ENCODE data around the gene PLEKHH2. TPM values are rescaled to one million over a fixed set of nuclear protein-coding genes. Genes with fewer than 3 reads are reported as not detected.
A peak's percentile ranks its signal among the peaks of the same experiment; 100 is the strongest.

The PLEKHH2 gene
- total RNA-seq, 1 donor = 7.3 TPM

DNA sequence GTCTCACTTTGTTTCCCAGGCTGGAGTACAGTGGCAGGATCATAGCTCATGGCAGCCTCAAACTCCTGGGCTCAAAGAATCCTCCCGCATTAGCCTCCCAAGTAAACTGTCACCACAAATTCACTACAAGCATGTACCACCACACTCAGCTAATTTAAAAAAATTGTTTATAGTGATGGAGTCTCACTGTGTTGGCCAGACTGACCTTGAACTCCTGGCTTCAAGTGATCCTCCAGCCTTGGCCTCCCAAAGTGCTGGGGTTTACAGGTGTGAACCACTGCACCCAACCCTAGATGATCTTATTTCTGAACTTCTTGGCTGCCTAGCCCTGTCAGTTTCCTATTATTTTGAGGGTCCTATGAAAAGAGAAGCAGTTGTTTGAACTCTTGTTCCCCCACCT lies 151.6 kb downstream of the PLEKHH2 start:
- TF ChIP-seq, protein P1, sequence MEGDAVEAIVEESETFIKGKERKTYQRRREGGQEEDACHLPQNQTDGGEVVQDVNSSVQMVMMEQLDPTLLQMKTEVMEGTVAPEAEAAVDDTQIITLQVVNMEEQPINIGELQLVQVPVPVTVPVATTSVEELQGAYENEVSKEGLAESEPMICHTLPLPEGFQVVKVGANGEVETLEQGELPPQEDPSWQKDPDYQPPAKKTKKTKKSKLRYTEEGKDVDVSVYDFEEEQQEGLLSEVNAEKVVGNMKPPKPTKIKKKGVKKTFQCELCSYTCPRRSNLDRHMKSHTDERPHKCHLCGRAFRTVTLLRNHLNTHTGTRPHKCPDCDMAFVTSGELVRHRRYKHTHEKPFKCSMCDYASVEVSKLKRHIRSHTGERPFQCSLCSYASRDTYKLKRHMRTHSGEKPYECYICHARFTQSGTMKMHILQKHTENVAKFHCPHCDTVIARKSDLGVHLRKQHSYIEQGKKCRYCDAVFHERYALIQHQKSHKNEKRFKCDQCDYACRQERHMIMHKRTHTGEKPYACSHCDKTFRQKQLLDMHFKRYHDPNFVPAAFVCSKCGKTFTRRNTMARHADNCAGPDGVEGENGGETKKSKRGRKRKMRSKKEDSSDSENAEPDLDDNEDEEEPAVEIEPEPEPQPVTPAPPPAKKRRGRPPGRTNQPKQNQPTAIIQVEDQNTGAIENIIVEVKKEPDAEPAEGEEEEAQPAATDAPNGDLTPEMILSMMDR (IDR thresholded peaks at IDR 0.05; ENCODE audit: insufficient read depth, low read depth, low read length) = no peak
- DNase-seq (ENCODE audit: low read depth) = no peak
- no peak overlapping the region for H3K4me3 ChIP-seq (ENCODE audit: low read depth, low read length)

DNA sequence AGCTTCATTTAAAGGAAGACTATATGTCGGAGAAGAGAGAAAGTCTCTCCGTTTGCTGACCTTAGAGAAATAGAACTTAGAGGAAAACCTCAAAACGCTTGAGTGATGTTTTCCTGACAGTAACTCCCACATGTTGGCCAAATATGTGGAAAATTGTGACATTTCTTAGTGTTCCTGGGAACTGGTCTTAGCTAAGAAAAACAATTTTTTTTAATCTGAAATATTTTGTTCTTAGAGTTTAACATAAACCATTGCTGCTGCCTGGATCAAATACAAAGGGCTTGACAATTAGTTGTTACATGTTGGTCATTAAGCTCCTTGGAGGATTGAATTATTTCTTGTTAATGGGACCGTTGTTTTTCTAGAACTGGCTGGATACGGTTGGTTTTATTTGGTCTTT lies 153.1 kb downstream of the PLEKHH2 start:
- TF ChIP-seq, protein P1 (IDR thresholded peaks at IDR 0.05; ENCODE audit: insufficient read depth, low read depth, low read length) = no peak
- no peak overlapping the region for H3K4me3 ChIP-seq (ENCODE audit: low read depth, low read length)
- peak; percentile 75 for DNase-seq (ENCODE audit: low read depth)

DNA sequence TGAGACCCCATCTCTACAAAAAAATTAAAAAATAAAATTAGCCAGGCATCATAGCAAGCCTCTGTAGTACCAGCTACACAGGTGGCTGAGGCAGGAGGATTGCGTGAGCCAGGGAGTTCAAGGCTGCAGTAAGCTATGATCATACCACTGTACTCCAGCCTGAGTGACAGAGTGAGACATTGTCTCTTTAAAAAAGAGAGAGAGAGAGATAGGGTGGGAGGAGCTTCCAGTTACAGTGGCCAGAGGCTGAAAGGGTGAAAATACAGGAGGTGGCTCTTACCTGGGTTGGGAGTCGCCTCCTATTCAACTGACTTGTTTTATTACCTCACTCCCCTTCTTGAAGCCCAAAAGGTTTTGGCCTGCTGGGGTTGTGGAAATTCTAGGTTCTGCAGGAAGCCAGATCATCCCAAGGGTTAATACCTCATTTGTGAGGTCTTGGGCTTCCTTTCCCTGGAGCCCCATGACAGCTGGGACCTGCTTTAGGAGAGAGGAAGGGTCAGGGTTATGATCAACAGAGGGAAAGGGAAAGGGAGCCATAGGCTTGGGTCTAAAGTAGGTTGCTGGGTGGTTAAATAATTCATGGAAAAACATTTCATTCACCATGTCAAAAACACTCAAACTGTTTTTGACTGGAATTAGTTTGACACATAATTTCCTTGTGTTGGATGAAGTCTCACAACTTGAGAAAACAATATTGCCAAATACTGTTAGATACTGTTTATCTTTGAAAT lies 154.1 kb downstream of the PLEKHH2 start:
- DNase-seq (ENCODE audit: low read depth) = no peak
- TF ChIP-seq, protein P1 (IDR thresholded peaks at IDR 0.05; ENCODE audit: insufficient read depth, low read depth, low read length) = no peak
- H3K4me3 ChIP-seq (ENCODE audit: low read depth, low read length) = no peak overlapping the region

DNA sequence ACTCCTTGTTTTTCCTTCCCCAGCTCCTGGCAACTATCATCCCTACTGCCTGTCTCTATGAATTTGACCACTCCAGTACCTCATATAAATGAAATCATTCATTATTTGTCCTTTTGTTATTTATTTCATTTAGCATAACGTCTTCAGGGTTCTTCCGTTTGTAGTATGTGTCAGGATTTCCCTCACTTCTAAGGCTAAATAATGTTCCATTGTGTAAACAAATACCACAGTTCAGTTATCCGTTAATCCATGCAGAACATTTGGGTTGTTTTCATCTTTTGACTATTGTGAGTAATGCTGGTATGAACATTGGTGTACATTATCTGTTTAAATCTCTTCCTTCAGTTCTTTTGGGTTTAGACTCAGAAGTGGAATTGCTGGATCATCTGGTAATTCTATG lies 155.6 kb downstream of the PLEKHH2 start:
- DNase-seq (ENCODE audit: low read depth) = peak; percentile 7
- TF ChIP-seq, protein P1 (IDR thresholded peaks at IDR 0.05; ENCODE audit: insufficient read depth, low read depth, low read length) = no peak
- no peak overlapping the region for H3K4me3 ChIP-seq (ENCODE audit: low read depth, low read length)

DNA sequence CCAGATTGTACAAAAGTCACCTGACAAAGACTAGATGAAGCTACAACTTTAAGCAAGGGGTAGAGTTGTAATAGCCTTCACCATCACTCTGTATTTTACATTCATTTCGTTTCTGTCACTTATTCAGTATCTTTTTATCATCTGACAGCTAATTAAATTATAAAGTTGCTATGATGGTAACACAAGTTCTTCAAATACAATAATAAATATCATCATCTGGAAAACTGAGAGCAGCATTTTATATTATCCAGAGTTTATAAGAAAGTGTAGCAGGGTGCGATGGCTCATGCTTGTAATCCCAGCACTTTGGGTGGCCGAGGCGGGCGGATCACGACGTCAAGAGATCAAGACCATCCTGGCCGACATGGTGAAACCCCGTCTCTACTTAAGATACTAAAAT lies 157.9 kb downstream of the PLEKHH2 start:
- TF ChIP-seq, protein P1 (IDR thresholded peaks at IDR 0.05; ENCODE audit: insufficient read depth, low read depth, low read length) = no peak
- DNase-seq (ENCODE audit: low read depth) = no peak

DNA sequence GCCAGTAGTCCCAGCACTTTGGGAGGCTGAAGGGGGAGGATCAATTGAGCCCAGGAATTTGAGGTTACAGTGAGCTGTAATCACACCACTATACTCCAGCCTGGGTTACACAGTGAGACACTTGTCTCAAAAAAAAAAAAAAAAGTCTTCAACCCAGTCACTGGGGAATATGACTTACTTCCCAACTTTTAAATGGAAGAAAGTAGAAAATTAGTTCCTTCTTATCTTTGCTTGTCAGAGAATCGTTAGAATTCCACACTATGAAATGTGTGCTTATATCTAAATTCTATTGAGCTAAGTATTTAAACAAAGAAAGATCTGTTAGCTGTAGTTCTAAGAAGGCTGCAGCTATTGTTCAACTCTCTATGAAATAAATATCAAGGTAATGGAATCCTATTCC lies 159.1 kb downstream of the PLEKHH2 start:
- DNase-seq (ENCODE audit: low read depth) = no peak
- TF ChIP-seq, protein P1 (IDR thresholded peaks at IDR 0.05; ENCODE audit: insufficient read depth, low read depth, low read length) = no peak
- no peak overlapping the region for H3K4me3 ChIP-seq (ENCODE audit: low read depth, low read length)

More for the DNA sequence above, 157.9 kb downstream of the PLEKHH2 start:
- no peak overlapping the region for H3K4me3 ChIP-seq (ENCODE audit: low read depth, low read length)

DNA sequence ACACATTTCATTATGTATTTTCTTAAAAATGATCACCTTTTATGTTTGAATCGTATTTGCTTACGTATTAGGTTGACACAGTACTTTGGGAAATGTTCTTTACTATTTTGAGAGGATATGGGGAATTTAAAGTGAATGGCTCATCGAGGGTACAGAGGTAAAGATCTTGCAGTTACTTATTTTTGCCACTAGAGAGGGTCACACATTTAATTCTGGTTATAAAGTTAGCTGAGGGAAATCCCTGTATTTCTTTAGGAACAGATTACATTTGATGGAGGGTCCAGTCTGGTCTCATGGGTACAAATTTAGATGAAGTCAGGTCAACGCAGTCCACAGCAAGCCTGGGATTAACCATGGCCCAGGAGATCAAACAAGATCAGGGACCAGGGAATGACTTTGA lies 161.2 kb downstream of the PLEKHH2 start:
- DNase-seq (ENCODE audit: low read depth) = no peak
- TF ChIP-seq, protein P1 (IDR thresholded peaks at IDR 0.05; ENCODE audit: insufficient read depth, low read depth, low read length) = peak; percentile 29
- no peak overlapping the region for H3K4me3 ChIP-seq (ENCODE audit: low read depth, low read length)

Measured in fibroblast of villous mesenchyme (primary cell).